Stomach smooth muscle (tissue), 2 donors: ENCODE data around the gene ARFRP1.

Experiments
- H3K27ac ChIP-seq: one replicate; pipeline ENCODE4 v1.7.0; 2013; ENCODE audit warnings: mild to moderate bottlenecking, low read length, inconsistent platforms
- H3K27me3 ChIP-seq, 2 donors: one replicate each; pipeline ENCODE4 v1.7.0; 2013; ENCODE audit warnings: low read length in 2 of 2; ENCODE audit not compliant: insufficient read depth in 2 of 2, control insufficient read depth in 1 of 2
- H3K36me3 ChIP-seq, 2 donors: one replicate each; pipeline ENCODE4 v1.7.0; 2013; ENCODE audit warnings: low read length in 2 of 2; ENCODE audit not compliant: control insufficient read depth in 2 of 2, insufficient read depth in 2 of 2
- H3K4me1 ChIP-seq: one replicate; pipeline ENCODE4 v1.7.0; 2013; ENCODE audit warnings: low read length; ENCODE audit not compliant: control insufficient read depth, insufficient read depth
- H3K4me3 ChIP-seq, 2 donors: one replicate each; pipeline ENCODE4 v1.7.0; 2013; ENCODE audit warnings: low read length in 2 of 2
- H3K9ac ChIP-seq, 2 donors: one replicate each; pipeline ENCODE4 v1.7.0; 2013; ENCODE audit warnings: low read length in 2 of 2, mild to moderate bottlenecking in 1 of 2
- H3K9me3 ChIP-seq, 2 donors: one replicate each; pipeline ENCODE4 v1.7.0; 2013; ENCODE audit warnings: low read length in 2 of 2; ENCODE audit not compliant: control insufficient read depth in 2 of 2
- donor health status: healthy.
- donor health status: Pancreatic carcinoma.

Gene ARFRP1

DNA sequence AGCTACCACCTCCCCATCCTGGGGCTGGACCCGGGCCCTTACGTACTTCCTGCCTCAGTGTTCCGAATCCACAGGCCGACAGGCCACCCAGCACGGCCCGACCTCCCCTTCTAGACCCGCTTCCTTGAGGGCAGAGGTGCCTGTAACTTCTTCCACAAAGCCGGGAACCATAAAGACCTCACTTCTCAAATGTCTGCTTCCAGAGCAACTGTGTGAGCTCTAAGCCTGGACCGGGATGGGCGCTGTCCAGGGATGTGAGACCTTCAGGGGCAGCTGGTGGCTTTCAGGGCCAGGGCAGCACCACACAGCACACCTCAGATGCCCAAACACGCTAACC, 41.1 kb upstream of the ARFRP1 start:
- no peak overlapping the region for H3K27ac ChIP-seq
- H3K27me3 ChIP-seq = no peaks in the 10 kb centered on the region
- no peaks in the 10 kb centered on the region for H3K4me1 ChIP-seq
- no peak overlapping the region for H3K4me3 ChIP-seq
- H3K9me3 ChIP-seq = no peaks in the 10 kb centered on the region
- H3K36me3 ChIP-seq = no peaks in the 10 kb centered on the region
- H3K9ac ChIP-seq = no peak overlapping the region

DNA sequence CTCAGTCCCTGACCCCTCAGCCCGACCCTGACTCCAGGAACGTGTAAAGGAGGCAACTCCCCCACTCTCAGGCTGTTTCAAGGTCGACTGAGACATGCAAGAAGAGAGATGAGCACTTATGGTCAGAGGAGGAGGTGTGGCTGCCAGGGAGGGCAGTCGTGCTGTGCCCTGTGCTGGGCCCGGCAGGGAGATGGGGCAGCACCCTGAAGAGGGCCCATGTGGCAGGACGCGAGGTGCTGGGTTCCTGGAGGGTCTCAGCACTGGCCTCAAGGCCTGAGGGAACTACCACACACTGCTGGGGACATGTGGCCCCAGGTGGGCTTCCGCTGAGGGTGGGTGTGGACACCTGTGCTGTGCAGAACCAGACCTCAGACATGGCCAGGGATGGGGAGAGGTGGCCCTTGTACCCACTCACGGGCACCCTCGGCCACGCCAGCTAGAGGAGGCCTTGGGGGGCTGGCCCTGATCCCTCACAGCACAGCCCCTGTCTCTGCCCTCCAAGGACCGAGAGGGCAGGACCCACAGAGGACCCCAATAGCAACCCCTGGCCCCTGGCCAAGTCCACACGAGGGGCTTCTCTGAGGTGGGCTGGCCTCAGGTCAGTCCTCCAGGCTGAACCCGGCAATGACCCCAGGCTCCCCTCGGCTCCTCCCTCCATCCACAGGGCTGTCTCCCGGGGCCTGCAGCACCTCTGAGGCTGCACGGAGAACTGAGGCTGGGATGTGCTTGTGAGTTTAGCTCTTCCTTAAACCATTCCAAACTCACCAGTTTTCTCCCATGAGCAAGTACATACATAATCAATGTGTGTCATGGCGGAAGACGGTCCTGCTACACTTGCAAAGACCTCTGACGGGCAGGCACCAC, 40.5 kb upstream of the ARFRP1 start:
- Histone ChIP-seq H3K9me3 (no peaks in the 10 kb centered on the region), H3K4me1 (no peaks in the 10 kb centered on the region), H3K4me3 (no peak overlapping the region), H3K27me3 (no peaks in the 10 kb centered on the region), H3K36me3 (no peaks in the 10 kb centered on the region), H3K9ac (no peak overlapping the region), H3K27ac (no peak overlapping the region)

DNA sequence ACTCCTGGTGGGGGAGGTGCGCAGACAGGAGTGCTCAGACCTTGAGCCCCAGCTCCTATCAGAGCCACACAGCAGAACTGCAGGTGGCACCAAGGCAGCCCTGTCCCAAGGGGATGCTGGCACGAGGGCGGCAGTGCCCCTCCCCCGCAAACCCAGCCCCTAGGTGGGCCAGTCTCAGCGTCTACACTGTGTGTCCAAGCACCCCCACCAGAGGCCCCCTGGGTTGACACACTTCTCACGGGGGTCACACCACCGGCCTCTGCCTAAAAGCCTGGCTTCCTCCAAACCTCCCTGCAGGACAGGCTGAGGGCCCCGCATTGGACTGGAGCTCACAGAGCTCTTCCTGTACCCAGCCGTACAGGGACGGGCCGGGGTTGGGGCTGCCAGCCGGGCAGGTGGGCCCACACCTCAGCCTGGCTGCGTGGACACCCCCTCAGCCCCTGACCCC, 39.9 kb upstream of the ARFRP1 start:
- H3K9ac ChIP-seq = no peak overlapping the region
- no peak overlapping the region for H3K27ac ChIP-seq
- H3K4me1 ChIP-seq = no peaks in the 10 kb centered on the region
- no peaks in the 10 kb centered on the region for H3K9me3 ChIP-seq
- no peaks in the 10 kb centered on the region for H3K27me3 ChIP-seq
- H3K36me3 ChIP-seq = no peaks in the 10 kb centered on the region
- H3K4me3 ChIP-seq = no peak overlapping the region

DNA sequence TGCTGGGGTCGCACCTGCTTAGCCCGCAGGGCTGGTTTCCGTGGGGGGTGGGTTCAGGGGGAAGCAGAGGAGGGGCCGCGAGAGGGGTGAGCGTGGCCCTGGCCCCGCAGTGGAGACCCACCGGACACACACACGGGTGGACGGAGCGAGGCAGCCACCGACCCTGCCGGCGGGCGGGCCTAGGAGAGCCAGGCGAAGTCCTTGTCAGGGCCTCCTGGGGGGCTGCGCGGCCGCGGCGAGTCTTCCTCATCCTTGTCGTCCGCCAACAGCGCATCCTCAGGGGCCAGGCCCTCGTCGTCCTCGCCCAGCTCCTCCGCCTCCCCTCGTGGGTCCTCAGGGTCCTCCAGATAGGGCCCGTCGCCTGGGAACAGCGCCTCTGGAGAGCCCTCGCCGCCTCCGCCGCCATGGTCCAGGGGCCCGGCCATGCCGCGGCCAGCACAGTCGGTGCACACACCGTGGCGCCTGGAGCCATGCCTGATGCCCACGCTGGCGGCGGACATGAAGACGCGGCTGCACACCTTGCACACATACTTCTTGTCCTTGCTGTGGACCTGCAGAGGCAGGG, 39.1 kb upstream of the ARFRP1 start:
- Histone ChIP-seq H3K36me3 (no peaks in the 10 kb centered on the region), H3K4me1 (peaks cover 4% of the 10 kb centered on the region), H3K9me3 (no peaks in the 10 kb centered on the region), H3K27ac (no peak overlapping the region), H3K9ac (no peak overlapping the region), H3K4me3 (no peak overlapping the region), H3K27me3 (no peaks in the 10 kb centered on the region)

DNA sequence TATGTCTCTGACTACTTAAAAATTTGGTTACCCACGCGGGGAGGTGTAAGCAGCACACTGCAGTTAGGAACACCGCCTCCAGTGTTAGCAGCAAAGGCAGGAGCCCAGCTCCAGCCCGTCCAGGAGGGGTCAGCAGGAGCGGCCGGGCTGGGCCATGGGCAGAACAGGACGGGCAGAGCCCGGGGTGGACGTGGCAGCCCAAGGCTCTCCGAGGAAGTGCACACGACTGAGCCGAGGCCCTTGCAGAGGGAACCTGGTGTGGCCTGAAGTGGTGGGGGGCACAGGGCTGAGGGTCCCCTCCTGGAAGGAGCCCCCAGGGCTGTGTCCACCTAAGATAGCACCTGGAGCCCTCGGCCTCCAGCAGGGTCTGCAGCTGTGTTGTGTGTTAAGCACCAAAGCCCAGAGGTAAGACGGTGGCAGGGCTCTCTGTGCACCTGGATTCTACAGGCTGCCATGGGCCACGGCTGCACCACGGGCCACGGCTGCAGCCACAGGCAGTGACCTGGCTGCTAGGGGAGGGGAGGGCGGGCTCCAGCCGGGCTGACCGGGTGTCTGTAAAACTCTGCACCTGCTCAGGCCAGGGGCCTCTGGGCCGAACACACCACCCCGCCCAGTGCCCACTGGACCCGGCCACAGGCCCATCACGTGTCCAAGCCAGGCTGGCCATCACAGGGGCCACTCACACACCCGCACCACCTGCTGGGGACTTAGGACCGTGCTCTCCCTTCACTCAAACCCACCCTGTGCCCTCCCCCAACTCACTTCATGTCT, 38.4 kb upstream of the ARFRP1 start:
- no peaks in the 10 kb centered on the region for H3K9me3 ChIP-seq
- no peaks in the 10 kb centered on the region for H3K36me3 ChIP-seq
- no peak overlapping the region for H3K4me3 ChIP-seq
- H3K4me1 ChIP-seq = peaks cover 11% of the 10 kb centered on the region
- no peaks in the 10 kb centered on the region for H3K27me3 ChIP-seq
- H3K9ac ChIP-seq = no peak overlapping the region
- H3K27ac ChIP-seq = no peak overlapping the region

DNA sequence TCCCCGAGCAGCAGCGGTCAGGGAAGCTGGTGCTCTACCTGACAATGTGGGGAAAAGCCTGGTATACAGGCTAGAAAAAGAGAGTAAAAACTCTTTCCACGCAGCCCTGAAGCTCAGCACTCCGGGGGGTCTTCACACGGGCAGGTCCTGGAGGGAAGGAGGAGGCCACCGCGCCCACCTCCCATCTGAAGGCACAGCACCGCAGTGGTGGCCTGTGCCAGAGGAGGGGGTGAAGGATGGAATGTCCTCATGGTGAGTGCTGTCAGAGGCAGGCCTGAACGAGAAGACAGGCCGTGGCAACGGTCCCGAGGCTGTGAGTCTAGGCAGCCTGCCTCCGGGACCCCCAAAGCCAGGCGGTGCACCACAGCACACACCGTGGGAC, 37.6 kb upstream of the ARFRP1 start:
- H3K36me3 ChIP-seq = no peaks in the 10 kb centered on the region
- H3K27ac ChIP-seq = no peak overlapping the region
- no peaks in the 10 kb centered on the region for H3K9me3 ChIP-seq
- H3K27me3 ChIP-seq = no peaks in the 10 kb centered on the region
- peaks cover 18% of the 10 kb centered on the region for H3K4me1 ChIP-seq
- H3K4me3 ChIP-seq = no peak overlapping the region
- H3K9ac ChIP-seq = no peak overlapping the region

DNA sequence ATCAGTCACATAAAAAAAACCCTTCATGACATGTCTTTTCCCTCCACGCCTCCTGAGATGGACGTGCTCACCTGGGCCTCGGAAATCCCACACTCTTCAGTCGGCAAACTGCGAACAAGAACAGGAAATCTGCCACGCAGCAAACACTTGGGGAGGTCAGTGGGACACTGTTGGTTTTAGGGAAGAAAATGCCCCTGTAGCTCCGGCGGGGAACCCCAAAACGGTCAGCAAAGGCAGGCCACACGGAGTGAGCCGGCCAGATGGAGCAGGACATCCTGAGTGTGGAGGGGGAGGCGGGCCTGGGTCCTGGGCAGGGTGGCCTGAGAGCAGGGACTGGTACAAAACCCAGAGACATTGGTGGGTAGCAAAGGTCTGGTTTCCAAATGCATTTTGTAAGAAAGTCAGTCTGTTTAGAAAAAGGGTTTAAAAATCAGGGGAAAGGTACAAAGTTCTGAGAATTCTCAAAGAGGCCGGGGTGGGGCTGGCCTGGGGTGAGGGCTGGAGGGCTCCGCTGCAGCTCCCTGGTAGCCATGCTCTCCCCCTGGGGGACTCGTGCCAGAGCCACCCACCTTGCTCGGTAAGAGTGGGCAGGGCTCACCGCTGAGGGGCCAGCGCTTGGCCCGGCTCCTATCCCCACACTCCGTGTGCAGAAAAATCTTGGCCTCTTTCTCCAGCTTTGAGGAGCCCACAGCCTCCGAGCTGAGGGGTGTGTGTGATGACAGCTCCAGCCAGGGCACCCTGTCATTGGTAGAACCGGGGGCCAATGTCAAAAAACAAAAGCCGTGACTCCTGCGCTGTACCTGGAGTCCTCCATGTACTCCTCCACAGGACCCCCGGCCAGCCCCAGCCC, 37.0 kb upstream of the ARFRP1 start:
- H3K9ac ChIP-seq = no peak overlapping the region
- H3K4me1 ChIP-seq = peaks cover 20% of the 10 kb centered on the region
- no peaks in the 10 kb centered on the region for H3K27me3 ChIP-seq
- no peak overlapping the region for H3K4me3 ChIP-seq
- H3K9me3 ChIP-seq = no peaks in the 10 kb centered on the region
- no peaks in the 10 kb centered on the region for H3K36me3 ChIP-seq
- H3K27ac ChIP-seq = no peak overlapping the region

DNA sequence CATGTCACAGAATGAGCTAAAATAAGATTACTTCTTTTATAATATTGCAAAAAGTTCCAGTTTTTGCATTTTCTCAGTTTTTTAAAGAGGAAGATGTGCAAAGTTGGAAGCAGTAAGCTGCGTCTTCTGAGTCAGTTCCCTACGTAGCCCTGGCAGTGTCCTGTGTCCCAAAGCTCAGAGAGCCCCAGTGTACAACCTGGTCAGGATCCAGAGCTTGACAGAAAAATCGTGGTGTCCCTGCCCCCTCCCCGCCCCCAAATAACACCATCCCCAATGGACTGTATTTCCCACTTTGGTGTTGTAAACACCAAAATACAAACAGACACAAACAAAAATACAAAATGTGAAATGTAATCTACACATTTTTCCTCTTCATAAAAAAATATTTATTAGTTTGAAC, 36.4 kb upstream of the ARFRP1 start:
- H3K9ac ChIP-seq = no peak overlapping the region
- H3K27ac ChIP-seq = no peak overlapping the region

DNA sequence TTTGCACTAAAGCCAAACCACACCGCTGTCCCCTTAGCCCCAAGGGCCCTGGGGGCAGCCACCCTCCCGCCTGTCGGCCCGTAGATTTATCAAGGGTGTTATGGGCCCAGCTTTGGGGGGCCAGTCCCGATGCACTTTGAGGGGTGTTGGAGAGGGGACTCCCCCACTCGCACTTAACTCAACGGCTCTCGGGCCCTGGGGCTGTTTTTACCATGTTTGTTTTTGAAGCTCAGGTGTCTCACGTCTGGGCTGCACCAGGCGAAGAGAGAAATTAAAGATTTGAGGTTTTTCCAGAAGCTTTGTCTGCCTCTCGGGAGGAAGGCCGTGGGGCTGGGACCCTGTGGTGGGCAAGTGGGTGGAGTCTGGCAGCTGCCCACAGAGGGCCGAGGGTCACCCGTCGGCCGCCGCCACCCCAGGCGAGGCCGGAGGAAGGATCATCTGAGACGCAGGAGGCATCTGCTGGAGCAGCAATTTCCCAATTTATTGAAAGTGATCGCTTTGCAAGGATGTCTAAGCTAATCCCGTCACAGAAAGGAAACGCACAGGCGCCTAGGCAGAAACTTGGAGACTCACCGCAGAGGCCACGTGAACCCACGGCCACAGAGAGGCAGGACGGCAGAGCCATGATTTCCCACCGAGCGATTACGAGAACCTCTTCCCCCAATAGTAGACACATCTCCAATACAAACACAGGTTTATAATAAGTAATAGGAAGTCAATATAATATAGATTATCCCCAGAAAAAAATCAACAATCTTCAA, 35.6 kb upstream of the ARFRP1 start:
- Histone ChIP-seq H3K4me3 (no peak overlapping the region), H3K9me3 (no peaks in the 10 kb centered on the region), H3K36me3 (no peaks in the 10 kb centered on the region), H3K27me3 (no peaks in the 10 kb centered on the region), H3K9ac (no peak overlapping the region), H3K27ac (no peak overlapping the region), H3K4me1 (peaks cover 30% of the 10 kb centered on the region)

More for the DNA sequence above, 36.4 kb upstream of the ARFRP1 start:
- Histone ChIP-seq H3K27me3 (no peaks in the 10 kb centered on the region), H3K36me3 (no peaks in the 10 kb centered on the region), H3K4me3 (no peak overlapping the region), H3K9me3 (no peaks in the 10 kb centered on the region), H3K4me1 (peaks cover 22% of the 10 kb centered on the region)
